ENCODE data around the gene SLC35E2B.
A peak's percentile ranks its signal among the peaks of the same experiment; 100 is the strongest.

SLC35E2B gene

GRCh38 chr1:1626207-1627141, 66.1 kb downstream of the SLC35E2B start:
- DNase-seq: no peak

GRCh38 chr1:1625824-1626206, 66.8 kb downstream of the SLC35E2B start:
- no peak for DNase-seq

- no peak for DNase-seq
These were observed 67.2 kb downstream of the SLC35E2B start for GRCh38 chr1:1625404-1625775.

GRCh38 chr1:1624443-1625403, 67.9 kb downstream of the SLC35E2B start:
- DNase-seq: no peak

- no peak for DNase-seq
These were observed 68.8 kb downstream of the SLC35E2B start for GRCh38 chr1:1623631-1624442.

- DNase-seq: no peak
These were observed 69.4 kb downstream of the SLC35E2B start for GRCh38 chr1:1623181-1623630.

- DNase-seq: no peak
These were observed 69.9 kb downstream of the SLC35E2B start for GRCh38 chr1:1622788-1623094.

- no peak for DNase-seq
These were observed 70.4 kb downstream of the SLC35E2B start for GRCh38 chr1:1622010-1622787.

GRCh38 chr1:1621173-1622009, 71.2 kb downstream of the SLC35E2B start:
- no peak for DNase-seq

GRCh38 chr1:1620433-1621139, 72.0 kb downstream of the SLC35E2B start:
- no peak for DNase-seq

GRCh38 chr1:1619917-1620361, 72.7 kb downstream of the SLC35E2B start:
- no peak for DNase-seq

GRCh38 chr1:1618396-1619068, 74.1 kb downstream of the SLC35E2B start:
- DNase-seq: no peak

GRCh38 chr1:1617925-1618324, 74.7 kb downstream of the SLC35E2B start:
- DNase-seq: no peak

GRCh38 chr1:1617516-1617915, 75.1 kb downstream of the SLC35E2B start:
- DNase-seq: no peak

GRCh38 chr1:1616838-1617237, 75.8 kb downstream of the SLC35E2B start:
- DNase-seq: no peak

- DNase-seq: peak in 7 of 56 donors; percentile 27 to 61 (median 37)
These were observed 76.4 kb downstream of the SLC35E2B start for GRCh38 chr1:1616045-1616790.

All from nucleus accumbens (tissue), 56 donors.